H1 (cell line): Measurements from ENCODE around the gene TAGLN3.

Experiments used
- ATF2 ChIP-seq: IDR thresholded peaks from 2 replicates; pipeline ENCODE4 v1.6.1; 2012; ENCODE audit warnings: low read length, inconsistent platforms
- CBX5 ChIP-seq: fragments of 300-800, 300-1000 bp; sonication (generic); IDR thresholded peaks from 2 replicates; pipeline ENCODE4 v1.7.1; 2016; ENCODE audit warnings: antibody characterized with exemption, low read length, low read depth
- CTCF ChIP-seq, 3 experiments: IDR thresholded peaks; 1 replicate in 2 of 3; 2 replicates in 1 of 3; pipeline versions ENCODE4 v1.5.1 to v1.6.1; 2011; ENCODE audit warnings: low read length in 3 of 3, mild to moderate bottlenecking in 3 of 3, inconsistent platforms in 2 of 3, low read depth in 1 of 3, moderate library complexity in 1 of 3; ENCODE audit not compliant: insufficient read depth in 1 of 3; ENCODE audit errors: control extremely low read depth in 1 of 3
- EP300 ChIP-seq, 2 experiments: IDR thresholded peaks; 1 replicate in 1 of 2; 2 replicates in 1 of 2; pipeline ENCODE4 v1.6.1; 2011 to 2012; ENCODE audit warnings: low read depth in 2 of 2, low read length in 2 of 2, mild to moderate bottlenecking in 2 of 2, borderline replicate concordance in 1 of 2, inconsistent platforms in 1 of 2, moderate library complexity in 1 of 2
- EZH2 ChIP-seq: fragments of 200-600 bp; sonication (generic); IDR thresholded peaks from 2 replicates; pipeline ENCODE4 v1.7.1; 2012; ENCODE audit warnings: low read depth, mild to moderate bottlenecking, moderate library complexity, low read length, inconsistent platforms; ENCODE audit not compliant: severe bottlenecking
- HDAC2 ChIP-seq, 2 experiments: fragments of 300-600 bp in 1 of 2; sonication (generic) in 1 of 2; IDR thresholded peaks; 2 replicates each; pipeline ENCODE4 v1.6.1; 2011 to 2012; ENCODE audit warnings: low read depth in 2 of 2, low read length in 2 of 2, mild to moderate bottlenecking in 2 of 2, moderate library complexity in 2 of 2, borderline replicate concordance in 1 of 2, inconsistent platforms in 1 of 2
- SUZ12 ChIP-seq: fragments of 200-600 bp; sonication (generic); IDR thresholded peaks from 2 replicates; pipeline ENCODE4 v1.6.1; 2012; ENCODE audit warnings: mild to moderate bottlenecking, inconsistent platforms, low read length, moderate library complexity, mixed read lengths

GRCh38 chr3:111965484-111965883 lies 33.2 kb upstream of the TAGLN3 start:
- TF ChIP-seq CTCF (IDR thresholded peaks at IDR 0.05; ENCODE audit: control extremely low read depth in 1 of 3, insufficient read depth in 1 of 3, low read depth in 1 of 3, low read length in 3 of 3) (no peak), EZH2 (no peak), EP300 (IDR thresholded peaks at IDR 0.05; ENCODE audit: borderline replicate concordance in 1 of 2, low read depth in 2 of 2, low read length in 2 of 2) (no peak), SUZ12 (no peak), CBX5 (no peak), HDAC2 (IDR thresholded peaks at IDR 0.05; ENCODE audit: borderline replicate concordance in 1 of 2, low read depth in 2 of 2, low read length in 2 of 2) (no peak), ATF2 (no peak)
